SKM-1 treated with dmso at 0.1 percent for 144 hours (cell line): ENCODE data around the gene MYD88.

Experiments
- DNase-seq: peaks from one replicate; lab custom pipeline; 2025; ENCODE audit not compliant: unreplicated experiment; lab: John Stamatoyannopoulos, UW

The MYD88 gene

DNA sequence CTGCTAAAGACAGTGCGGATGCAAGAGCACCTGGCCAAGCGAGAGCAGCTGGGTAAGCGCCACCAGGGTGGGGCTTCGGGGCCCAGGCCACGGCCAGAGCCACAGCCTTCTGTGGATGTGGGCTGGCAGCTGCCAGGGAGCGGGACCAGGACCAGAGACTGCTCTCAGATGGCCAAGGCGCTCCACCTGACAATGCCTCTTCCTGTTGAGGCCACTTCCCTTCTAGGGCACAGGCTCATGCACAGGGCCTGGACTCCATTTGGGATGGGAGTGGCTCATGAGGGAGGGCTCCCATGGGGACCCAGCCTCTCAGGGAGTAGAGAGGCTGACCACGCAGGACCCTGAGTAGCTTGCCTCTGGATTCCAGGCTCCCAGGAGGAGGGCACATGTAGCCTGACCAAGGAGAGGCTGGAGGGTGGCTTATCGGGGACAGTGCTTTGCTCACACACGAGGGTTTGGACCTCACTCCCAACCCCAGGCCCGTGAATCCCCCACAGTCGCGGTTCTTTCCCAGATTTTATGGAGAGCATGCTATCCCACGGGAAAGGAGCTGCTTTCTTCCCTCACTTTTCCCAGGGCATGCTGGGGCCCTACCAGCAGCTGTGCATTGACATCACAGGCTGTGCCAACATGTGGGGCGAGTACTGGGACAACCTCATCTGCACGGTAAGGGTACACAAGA lies 26.6 kb upstream of the MYD88 start:
- no peak for DNase-seq

DNA sequence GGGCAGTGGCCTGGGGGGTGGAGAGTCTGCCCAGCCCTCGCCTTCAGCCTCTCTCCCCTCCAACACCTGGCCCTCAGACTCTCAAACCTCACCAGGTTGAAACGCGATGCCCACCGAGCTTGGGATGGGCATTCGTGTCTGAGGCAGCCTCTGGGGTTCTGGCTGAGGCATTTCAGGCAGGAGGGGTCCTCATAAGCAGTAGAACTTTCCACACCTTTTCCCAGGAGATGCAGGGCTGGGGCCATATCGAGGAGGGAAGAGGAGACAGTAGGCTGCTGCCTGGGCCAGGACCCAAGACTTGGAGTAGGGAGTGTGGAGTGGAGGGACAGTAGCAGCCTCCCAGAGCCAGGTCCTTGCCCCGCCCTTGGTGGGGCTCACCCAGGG lies 26.1 kb upstream of the MYD88 start:
- no peak for DNase-seq

DNA sequence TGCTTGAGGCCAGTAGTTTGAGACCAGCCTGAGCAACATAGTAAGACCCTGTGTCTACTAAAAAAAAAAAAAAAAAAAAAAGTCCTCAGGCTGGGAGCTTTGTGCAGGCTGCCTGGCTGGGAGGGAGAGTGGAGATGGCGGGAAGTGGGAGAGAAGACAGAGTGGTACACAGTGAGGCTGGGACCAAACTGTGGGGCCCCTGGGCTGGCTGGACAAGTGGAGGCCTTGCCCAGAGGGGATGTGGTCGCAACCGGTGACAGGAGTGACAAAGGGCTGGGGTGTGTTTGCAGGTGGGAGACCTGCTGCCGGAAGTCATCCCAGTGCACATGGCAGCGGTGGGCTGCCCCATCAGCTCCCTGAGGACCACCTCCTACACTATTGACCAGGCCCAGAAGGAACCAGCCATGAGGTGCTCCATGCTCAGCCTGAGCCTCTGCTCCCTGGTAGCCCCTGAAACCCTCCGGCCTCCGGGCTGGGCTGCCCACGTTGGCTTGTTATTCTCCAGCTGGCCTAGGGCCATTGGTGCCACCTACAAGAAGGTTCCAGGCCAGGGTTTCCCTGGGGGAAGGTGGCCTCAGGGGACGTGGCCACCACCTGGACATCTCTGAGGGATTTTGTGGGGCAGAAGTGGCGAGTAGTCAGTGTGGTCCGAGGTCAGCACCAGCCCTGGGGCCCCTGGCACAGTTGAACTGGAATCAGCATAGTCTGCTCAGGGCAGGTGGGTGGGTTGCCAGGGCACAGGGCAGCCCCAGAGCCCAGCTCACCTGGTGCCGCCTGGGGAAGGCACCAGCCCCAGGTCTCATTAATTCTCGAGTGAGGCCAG lies 24.2 kb upstream of the MYD88 start:
- DNase-seq: no peak

DNA sequence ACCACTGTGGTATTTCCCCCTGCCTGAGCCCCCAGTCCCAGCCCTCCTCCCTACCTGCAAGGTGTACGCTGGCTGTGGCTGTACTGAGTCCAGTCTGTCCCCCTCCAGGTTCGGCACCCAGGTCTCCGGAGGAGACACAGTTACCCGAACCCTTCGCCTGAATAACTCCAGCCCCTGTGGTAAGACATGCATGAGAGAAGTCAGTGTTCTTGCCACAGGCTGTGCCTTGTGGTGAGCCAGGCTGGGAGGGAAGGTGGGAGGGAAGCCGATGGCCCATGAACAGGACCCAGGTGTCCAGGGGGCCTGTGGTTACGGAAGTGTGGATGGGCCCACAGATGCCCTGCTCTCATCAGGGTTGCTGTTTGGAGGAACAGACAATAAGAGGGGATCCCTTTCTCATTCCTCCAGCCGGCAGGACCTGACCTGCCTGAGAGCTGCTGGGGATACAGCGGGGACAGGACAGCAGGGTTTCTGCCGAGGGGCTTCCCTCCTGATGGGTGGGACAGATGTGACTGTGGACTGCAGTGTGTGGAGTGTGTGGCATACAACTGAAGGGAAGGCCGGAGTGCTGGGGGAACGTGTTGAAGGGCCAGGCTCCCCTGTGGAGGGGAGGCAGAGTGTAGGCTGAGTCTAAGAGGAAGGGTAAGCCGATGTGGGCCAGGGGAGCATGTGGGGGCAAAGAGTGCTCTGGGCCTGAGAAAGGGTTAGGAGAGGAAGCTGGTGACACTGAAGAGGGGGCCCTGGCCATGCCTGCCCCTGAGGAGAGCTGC lies 23.4 kb upstream of the MYD88 start:
- no peak for DNase-seq

DNA sequence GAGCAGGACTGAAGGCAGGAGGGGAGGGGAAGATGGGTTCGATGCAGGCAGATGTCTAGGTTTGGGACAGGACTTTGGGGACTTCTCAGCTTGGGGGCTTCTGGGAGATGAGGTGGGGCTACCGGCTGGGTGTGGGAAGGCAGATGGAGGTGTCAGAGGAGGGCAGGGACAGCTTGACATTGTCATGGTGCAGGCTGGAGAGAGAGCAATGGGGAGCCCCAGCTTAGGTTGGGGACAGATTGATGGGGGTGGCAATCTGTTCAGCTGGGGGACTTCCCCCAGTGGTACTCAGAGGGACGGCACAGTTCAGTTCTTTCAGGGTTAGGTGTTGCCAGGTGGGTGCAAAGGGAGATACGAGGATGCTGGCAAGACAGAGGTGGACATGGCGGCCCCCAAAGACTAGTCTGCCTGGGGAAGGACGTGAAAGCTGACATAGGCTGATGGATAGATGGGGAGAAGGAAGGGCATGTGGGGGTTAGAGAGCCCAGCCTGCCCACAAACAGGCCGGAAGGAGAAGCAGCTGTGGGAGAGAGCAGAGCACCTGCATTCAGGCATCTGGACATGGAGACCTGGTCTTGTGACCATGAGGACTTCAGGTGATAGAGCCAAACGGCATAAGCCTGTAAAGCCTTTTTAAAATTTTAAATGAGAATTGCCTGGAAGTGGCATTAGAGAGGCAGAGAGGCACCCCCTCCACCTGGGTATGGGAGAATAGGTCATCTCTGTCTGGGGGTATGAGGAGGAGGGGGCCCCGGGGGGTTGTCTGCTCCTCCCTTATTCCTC lies 22.6 kb upstream of the MYD88 start:
- DNase-seq: no peak

DNA sequence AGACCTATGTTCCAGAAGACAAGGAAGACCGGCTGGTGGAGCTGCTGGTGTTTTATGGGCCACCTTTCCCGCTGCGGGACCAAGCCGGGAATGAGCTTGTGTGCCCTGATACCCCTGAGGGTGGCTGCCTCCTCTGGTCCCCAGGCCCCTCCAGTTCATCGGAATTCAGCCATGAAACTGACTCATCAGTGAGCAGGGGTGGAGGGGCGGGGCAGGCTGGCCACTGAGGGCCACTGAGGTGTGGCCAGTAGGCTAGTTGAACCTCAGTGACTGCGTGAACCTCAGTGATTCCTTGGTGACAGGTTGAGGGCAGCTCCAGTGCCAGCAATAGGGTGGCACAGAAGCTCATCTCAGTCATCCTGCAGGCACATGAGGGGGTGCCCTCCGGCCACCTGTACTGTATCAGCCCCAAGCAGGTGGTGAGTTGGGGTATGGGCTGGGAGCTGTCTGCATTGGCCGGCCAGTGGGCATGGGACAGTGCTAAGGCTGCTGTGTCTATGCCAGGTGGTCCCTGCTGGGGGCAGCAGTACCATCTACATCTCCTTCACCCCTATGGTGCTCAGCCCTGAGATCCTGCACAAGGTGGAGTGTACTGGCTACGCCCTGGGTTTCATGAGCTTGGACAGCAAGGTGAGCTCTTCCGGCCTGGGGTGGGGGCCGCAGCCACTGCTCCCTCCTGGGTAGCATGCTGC lies 21.8 kb upstream of the MYD88 start:
- DNase-seq: no peak

DNA sequence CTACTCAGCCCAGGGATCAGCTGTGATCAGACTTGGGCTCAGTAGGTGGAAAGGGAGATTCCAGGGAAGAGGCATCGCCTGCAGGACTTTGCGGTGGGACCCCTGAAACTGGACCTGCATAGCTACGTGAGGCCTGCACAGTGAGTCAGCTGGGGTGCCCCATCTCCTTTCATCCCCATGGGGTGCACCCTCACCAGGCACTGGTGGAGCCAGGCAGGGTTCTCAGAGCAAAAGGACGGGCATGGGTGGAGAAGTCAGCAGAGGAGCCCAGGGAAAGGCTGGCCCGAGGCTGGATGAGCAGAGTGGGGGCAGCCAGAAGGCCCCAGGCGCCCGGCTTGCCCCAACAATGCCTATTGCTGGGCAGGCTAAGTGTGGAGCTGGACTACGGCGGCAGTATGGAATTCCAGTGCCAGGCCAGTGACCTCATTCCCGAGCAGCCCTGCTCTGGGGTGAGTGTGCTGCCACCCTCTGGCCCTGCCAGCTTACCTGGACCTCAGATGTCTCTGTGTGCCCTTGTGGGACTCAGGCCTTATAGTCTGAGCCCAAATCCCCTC lies 21.2 kb upstream of the MYD88 start:
- no peak for DNase-seq

DNA sequence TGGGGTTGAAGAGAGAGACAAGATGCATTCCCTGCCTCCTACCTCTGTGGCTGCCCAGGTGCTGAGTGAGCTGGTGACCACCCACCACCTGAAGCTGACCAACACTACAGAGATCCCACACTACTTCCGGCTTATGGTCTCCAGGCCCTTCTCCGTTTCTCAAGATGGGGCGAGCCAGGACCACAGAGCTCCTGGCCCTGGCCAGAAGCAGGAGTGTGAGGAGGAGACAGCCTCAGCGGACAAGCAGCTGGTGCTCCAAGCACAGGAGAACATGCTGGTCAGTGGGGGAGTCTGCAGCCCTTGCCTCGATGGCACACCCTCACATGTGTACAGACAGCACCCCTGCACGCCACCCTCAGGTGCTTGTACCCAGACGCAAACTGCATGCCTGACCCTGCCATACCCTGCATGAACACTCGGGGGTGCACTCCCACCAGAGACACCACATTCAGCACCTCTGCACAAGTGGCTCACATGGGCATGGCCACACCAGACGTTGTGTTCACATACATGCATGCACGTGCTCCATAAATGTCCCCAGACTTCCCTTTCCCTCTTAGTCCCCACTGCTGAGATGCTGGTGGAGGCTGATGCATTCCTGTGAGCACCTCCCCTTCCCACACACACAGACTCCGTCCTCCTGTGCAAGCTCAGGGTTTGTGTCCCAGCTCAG lies 20.6 kb upstream of the MYD88 start:
- DNase-seq: peak; percentile 70

DNA sequence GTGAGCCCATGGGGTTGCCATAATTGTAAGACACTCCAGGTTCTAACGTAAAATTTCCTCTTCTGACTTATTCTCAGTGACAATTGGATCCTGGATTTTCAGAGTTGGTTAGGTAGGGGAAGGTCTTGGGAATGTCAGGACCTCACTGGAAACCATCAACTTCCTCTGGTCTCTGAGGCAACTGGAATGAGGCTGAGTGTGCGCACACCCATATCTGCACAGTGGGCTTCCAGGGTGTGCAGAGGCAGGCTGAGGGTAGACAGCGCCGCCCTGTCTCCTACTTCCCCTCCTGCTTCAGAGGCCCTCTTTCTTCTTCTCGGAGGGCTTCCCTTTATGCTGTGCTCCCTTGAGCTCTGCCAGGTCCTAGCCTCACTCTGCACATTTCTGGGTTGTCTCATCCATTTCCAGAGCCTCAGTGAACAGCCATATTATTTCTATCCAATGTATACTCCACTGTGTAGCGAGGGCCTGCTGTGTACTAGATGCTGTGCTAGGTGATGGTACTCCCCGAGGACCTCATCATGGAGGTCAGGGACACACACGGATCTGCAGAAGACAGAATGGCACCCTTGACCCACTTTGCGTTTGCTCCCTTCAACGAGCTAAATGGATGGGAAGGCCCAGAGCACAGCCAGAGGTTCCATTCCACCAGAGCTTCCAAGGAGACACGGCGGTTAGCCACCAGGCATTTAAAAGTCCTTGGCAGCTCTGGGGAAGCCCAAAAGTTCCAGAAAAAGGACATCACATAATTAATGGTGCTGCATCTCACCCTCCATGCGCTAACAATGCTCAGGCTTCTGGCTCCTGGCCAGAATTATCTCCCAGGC lies 19.8 kb upstream of the MYD88 start:
- DNase-seq: no peak

DNA sequence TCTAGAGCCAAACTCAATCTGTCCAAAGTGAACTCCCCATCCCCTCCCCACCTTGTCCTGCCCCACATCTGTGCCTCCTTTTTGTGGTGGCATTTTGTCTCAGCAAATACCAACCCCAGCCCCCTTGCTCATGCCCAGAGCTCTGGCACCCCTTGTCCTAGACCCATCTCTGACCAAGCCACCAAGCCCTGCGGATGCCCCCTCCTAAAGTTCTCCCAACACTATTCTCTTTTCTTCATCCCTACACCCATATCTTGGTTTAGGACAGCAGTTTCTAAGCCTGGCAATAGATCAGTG lies 19.3 kb upstream of the MYD88 start:
- DNase-seq: no peak

DNA sequence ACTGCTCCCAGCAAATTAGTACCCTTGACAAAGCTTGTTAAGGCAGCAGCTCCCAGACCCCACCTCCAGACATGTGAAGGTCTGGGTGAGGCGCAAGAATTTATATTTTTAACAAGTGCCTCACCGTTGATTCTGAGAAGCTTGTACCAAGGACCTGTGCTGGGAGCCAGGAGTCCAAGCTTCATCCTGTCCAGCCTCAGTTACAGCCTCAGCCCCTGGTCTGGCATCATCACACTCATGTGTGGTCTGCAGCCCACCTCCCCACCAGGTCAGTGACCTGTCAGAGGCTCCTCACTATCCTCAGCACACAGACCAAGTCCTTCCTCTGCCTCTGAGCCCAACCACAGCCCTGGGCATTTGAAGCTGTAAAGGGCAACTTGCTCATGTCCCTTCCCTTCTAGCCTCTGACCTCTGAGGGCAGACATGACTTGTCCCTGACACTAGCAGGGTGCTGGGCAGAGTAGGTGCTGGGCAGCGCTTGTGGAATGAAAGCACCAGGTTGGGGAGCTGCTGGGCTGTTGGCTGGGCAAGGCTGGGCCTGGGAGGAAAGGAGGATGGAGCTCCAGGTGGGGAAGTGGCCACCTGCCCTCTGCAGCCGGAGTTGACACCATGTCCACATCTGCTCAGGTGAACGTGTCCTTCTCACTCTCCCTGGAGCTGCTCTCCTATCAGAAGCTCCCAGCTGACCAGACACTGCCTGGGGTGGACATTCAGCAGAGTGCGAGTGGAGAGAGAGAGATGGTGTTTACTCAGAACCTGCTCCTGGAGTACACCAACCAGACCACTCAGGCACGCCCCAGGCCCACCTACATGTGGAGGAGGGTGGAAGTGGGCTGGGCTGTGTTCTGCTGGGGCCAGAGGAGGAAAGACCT lies 18.4 kb upstream of the MYD88 start:
- DNase-seq: no peak

DNA sequence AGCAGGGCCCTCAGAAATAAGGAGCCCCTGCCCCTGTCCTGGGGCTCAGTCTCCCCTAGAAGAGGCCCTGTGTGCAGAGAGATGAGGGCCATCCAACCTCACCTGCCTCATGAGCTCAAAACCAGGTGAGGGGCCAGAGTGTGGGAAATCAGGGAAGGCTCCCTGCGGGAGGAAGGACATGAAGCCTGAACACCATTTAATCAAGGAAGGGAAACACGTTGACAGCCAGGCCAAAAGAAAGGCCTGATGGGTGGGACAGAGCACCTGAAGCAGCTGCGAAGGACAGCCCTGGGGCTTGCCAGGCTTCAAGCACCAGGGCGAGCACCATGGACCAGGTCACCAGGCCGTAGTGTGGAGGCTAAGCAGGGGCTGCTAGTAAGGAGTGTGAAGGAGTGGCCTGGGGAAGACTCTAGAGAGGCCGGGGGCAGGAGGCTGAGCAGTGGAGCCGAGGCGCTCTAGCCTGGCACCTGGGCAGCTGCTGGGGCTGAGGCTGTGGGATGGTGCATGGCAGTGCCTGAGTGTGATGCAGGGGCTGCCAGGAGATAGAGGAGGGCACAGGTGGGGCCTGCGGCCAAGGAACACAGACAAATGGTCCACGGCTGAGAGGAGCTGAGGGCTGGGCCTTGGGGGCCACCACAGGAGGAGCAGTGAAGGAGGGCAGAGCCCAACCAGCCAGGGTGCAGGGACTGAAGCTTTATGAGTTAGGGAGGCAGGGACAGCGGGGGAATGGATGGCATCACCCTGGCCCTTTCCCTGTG lies 17.6 kb upstream of the MYD88 start:
- no peak for DNase-seq

DNA sequence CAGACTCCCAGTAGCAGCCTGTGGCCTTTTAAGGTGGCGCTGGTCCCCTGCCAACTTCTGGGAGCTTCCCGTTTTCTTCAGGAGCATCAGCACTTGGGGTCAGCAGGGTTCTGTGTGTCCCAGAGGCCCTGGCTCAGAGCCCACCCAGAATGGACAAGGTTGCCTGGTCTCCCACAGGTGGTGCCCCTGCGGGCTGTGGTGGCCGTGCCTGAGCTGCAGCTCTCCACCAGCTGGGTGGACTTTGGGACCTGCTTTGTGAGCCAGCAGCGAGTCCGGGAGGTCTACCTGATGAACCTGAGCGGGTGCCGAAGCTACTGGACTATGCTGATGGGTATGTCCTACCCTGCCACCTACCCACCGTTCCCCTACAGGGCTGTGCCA lies 17.0 kb upstream of the MYD88 start:
- DNase-seq: no peak

DNA sequence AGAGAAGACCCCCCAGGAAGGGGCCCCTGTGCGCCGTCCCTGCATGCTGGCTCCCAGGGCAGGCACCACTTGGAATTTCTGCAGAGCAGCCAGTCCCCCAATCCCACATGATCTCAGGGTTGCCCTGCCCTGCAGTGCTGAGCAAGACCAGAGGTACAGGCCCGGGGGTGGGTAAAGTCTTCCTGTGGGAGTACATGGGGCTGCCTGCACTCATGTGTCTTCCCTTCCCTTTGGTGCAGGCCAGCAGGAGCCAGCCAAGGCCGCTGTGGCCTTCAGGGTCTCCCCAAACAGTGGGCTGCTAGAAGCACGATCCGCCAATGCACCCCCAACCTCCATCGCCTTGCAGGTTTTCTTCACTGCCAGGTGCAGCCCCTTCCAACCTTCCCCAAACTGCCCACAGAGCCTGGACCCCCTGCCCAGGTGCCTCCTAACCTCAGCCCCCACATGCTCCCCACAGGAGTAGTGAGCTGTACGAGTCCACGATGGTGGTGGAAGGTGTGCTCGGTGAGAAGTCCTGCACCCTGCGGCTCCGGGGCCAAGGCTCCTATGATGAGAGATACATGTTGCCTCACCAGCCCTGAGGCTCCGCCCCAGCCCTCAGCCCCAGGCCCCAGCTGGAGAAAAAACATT lies 16.5 kb upstream of the MYD88 start:
- DNase-seq: no peak

DNA sequence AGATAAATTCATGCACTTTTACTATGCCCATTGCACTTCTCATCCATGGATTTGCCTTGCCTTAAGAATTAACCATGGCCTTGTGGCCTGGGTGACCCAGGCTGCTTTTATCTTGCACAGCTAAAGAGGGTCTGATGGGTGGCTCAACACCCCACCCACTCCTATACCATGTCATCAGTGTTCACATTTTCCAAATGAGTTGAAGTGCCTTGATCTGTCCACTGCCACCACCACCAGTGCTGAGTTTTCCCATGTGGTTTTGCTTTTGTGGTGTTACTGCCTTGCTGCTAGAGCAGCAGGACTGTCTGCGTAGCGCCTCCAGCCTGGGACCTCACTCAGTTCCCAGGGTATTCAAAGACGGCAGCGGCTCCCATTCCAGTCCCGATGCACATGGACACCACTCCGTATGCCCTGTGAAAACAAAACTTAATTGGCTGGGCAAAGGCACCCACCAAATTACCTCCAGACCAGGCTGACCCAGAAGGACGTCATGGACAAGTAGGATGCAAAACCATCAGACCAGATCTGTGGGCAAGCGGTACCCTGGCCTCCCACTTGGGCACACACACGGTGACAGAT lies 15.7 kb upstream of the MYD88 start:
- DNase-seq: no peak

DNA sequence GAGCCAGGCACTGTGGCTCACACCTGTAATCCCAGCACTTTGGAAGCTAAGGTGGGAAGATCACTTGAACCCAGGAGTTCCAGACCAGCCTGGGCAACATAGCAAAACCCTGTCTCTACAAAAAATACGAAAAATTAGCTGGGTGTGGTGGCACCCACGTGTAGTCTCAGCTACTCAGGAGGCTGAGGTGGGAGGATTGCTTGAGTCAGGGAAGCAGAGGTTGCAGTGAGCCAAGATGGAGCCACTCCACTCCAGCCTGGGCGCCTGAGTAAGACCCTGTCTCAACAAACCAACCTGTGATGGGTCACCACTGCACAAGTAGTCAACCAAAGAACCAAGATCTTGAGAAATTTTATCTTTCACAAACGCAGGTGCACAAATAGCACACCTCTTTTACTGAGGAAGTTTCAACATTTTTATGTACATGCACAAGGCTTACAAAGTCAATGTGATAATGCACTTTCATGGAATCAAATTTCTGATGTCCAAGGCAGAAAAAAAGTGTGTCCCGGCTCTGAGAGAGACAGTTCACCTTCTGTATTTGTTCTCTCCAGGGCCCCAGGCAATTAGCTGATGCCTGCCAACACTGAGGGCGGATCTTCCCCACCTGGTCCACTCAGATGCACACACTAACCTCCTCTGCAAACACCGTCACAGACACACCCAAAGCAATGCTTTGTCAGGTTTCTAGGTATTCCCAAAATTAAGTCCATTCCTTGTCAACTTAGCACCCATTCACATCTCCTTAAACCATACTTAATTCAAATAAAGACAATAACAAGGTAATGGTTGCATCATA lies 13.9 kb upstream of the MYD88 start:
- no peak for DNase-seq
